HCEC 1CT (cell line): ENCODE data around the gene RIMKLA.

ENCODE experiments used
- DNase-seq: peaks from one replicate; pipeline ENCODE4 v3.0.0-alpha.2; 2017

RIMKLA gene

GRCh38 chr1:42380586-42381279 is at the start of gene RIMKLA:
Gene RIMKLA (plus strand): TSS chr1:42380792. CDS start chr1:42380935, 143 bp downstream.
- no peak for DNase-seq

- DNase-seq: no peak
Observed at GRCh38 chr1:42332877-42333276, 47.7 kb upstream of the RIMKLA start.

GRCh38 chr1:42333662-42334239 is 46.8 kb upstream of the RIMKLA start:
- peak; percentile 5 for DNase-seq

- DNase-seq: peak; percentile 72
Observed at GRCh38 chr1:42334240-42335049, 46.1 kb upstream of the RIMKLA start.

- DNase-seq: peak; percentile 95
Observed at GRCh38 chr1:42335050-42335808, 45.4 kb upstream of the RIMKLA start, which contains the start of gene FOXJ3. Gene FOXJ3 (minus strand): TSS chr1:42335235. CDS start chr1:42311093, 24,142 bp downstream.

- DNase-seq: peak; percentile 46
Observed at GRCh38 chr1:42335809-42336518, 44.6 kb upstream of the RIMKLA start.

- no peak for DNase-seq
Observed at GRCh38 chr1:42336978-42337377, 43.6 kb upstream of the RIMKLA start.

- DNase-seq: peak; percentile 62
Observed at GRCh38 chr1:42340093-42340492, 40.5 kb upstream of the RIMKLA start.

GRCh38 chr1:42340901-42341300 is 39.7 kb upstream of the RIMKLA start:
- no peak for DNase-seq

- no peak for DNase-seq
Observed at GRCh38 chr1:42343049-42343448, 37.5 kb upstream of the RIMKLA start.

GRCh38 chr1:42348498-42348897 is 32.1 kb upstream of the RIMKLA start:
- no peak for DNase-seq

- no peak for DNase-seq
Observed at GRCh38 chr1:42350086-42350485, 30.5 kb upstream of the RIMKLA start.

- no peak for DNase-seq
Observed at GRCh38 chr1:42358791-42359190, 21.8 kb upstream of the RIMKLA start.

- DNase-seq: no peak
Observed at GRCh38 chr1:42359466-42359865, 21.1 kb upstream of the RIMKLA start.

GRCh38 chr1:42364089-42364488 is 16.5 kb upstream of the RIMKLA start:
- DNase-seq: no peak

GRCh38 chr1:42364542-42364941 is 16.1 kb upstream of the RIMKLA start:
- no peak for DNase-seq

- no peak for DNase-seq
Observed at GRCh38 chr1:42365118-42365517, 15.5 kb upstream of the RIMKLA start.

GRCh38 chr1:42368096-42368795 is 12.3 kb upstream of the RIMKLA start:
- no peak for DNase-seq

GRCh38 chr1:42369471-42369870 is 11.1 kb upstream of the RIMKLA start:
- DNase-seq: no peak

GRCh38 chr1:42370876-42371549 is 9.6 kb upstream of the RIMKLA start:
- DNase-seq: no peak

GRCh38 chr1:42372796-42373195 is 7.8 kb upstream of the RIMKLA start:
- no peak for DNase-seq
